GM12878 (cell line): ENCODE measurements around the gene RBM4B. TPM values are rescaled to one million over a fixed set of nuclear protein-coding genes. Genes with fewer than 3 reads are reported as not detected.

Experiments used
- CBFB ChIP-seq: IDR thresholded peaks from 2 replicates; pipeline ENCODE4 v1.6.1; 2016; ENCODE audit warnings: antibody characterized with exemption, low read depth
- CHD2 ChIP-seq: IDR thresholded peaks from 2 replicates; pipeline ENCODE4 v1.6.1; 2011; ENCODE audit warnings: low read depth, low read length, improper control_type of control experiment, borderline replicate concordance
- CREM ChIP-seq: IDR thresholded peaks from 2 replicates; pipeline ENCODE4 v1.6.1; 2014; ENCODE audit warnings: antibody characterized with exemption, low read depth
- E4F1 ChIP-seq: fragments of 450-650 bp; IDR thresholded peaks from 2 replicates; pipeline ENCODE4 v1.6.1; 2018; ENCODE audit warnings: borderline replicate concordance, mild to moderate bottlenecking; ENCODE audit not compliant: partially characterized antibody
- FOXM1 ChIP-seq: IDR thresholded peaks from 2 replicates; pipeline ENCODE4 v1.6.1; 2012; ENCODE audit warnings: low read depth, mild to moderate bottlenecking, inconsistent platforms, low read length, moderate library complexity
- HCFC1 ChIP-seq: fragments of 150-350 bp; IDR thresholded peaks from 2 replicates; pipeline ENCODE4 v1.6.1; 2014; ENCODE audit warnings: low read length
- HDAC6 ChIP-seq: fragments of 200-600 bp; sonication (generic); IDR thresholded peaks from one replicate; pipeline ENCODE4 v1.8.0; 2017; ENCODE audit warnings: antibody characterized with exemption; ENCODE audit not compliant: unreplicated experiment
- HDGF ChIP-seq: fragments of 450-650 bp; IDR thresholded peaks from 2 replicates; pipeline ENCODE4 v1.6.1; 2016; ENCODE audit warnings: antibody characterized with exemption
- IKZF1 ChIP-seq: fragments of 450-650 bp; conservative IDR thresholded peaks from 2 replicates; pipeline ENCODE4 v1.6.1; 2017; ENCODE audit warnings: antibody characterized with exemption, mild to moderate bottlenecking
- IKZF2 ChIP-seq, 2 experiments: fragments of 450-650 bp; IDR thresholded peaks; 2 replicates each; pipeline ENCODE4 v1.6.1; 2017; ENCODE audit warnings: mild to moderate bottlenecking in 2 of 2, moderate library complexity in 2 of 2
- MAX ChIP-seq: IDR thresholded peaks from 2 replicates; pipeline ENCODE4 v1.6.1; 2012; ENCODE audit warnings: low read depth, low read length, improper control_type of control experiment
- MEF2A ChIP-seq: IDR thresholded peaks from 2 replicates; pipeline ENCODE4 v1.6.1; 2011; ENCODE audit warnings: low read depth, mild to moderate bottlenecking, low read length, moderate library complexity; ENCODE audit not compliant: insufficient read depth
- MTA2 ChIP-seq: fragments of 450-650 bp; IDR thresholded peaks from 2 replicates; pipeline ENCODE4 v1.6.1; 2016; ENCODE audit warnings: low read depth, mild to moderate bottlenecking, moderate library complexity
- MYB ChIP-seq: fragments of 150-350 bp; IDR thresholded peaks from 2 replicates; pipeline ENCODE4 v1.6.1; 2014; ENCODE audit warnings: mild to moderate bottlenecking, low read depth, low read length, borderline replicate concordance
- NR2C2 ChIP-seq: IDR thresholded peaks from 2 replicates; pipeline ENCODE4 v1.6.1; 2011; ENCODE audit warnings: borderline replicate concordance, low read depth; ENCODE audit not compliant: control insufficient read depth, insufficient read length
- RELB ChIP-seq: fragments of 450-650 bp; IDR thresholded peaks from 2 replicates; pipeline ENCODE4 v1.6.1; 2017; ENCODE audit warnings: low read depth, mild to moderate bottlenecking, moderate library complexity
- SREBF1 ChIP-seq: IDR thresholded peaks from 2 replicates; pipeline ENCODE4 v1.6.1; 2012; ENCODE audit warnings: mild to moderate bottlenecking, low read length
- SREBF2 ChIP-seq: IDR thresholded peaks from 2 replicates; pipeline ENCODE4 v1.6.1; 2012; ENCODE audit warnings: mild to moderate bottlenecking, low read length
- YY1 ChIP-seq: IDR thresholded peaks from 2 replicates; pipeline ENCODE4 v1.6.1; 2011; ENCODE audit warnings: low read depth, mild to moderate bottlenecking, low read length
- polyA plus RNA-seq, 11 experiments: library from polyadenylated mRNA; depleted of rRNA in 4 of 11; unstranded in 6 of 11; stranded (reverse) in 5 of 11; fragments of >200 nt; fragmentation: Nextera tagmentation in 4 of 11; fragmentation: Illumina TruSeq in 1 of 11; extraction: Ambion mirVana in 4 of 11; extraction: Trizol in 1 of 11; gene quantifications; 1 replicate in 1 of 11; 2 replicates in 10 of 11; pipeline versions ENCODE4 v1.2.1 to v1.2.3, GENCODE V29; 2011 to 2016; ENCODE audit warnings: inconsistent platforms in 2 of 11, missing spikeins in 2 of 11, low read depth in 1 of 11
- total RNA-seq, 4 experiments: library from RNA; depleted of rRNA in 3 of 4; stranded (reverse); fragments of >200 nt in 3 of 4; fragmentation: Illumina TruSeq in 1 of 4; extraction: Trizol in 1 of 4; gene quantifications; 2 replicates each; pipeline versions ENCODE4 v1.2.1 to v1.2.3, GENCODE V29; 2013 to 2021
- TF ChIP-seq, protein P1 (sequence below): fragments of 450-650 bp; IDR thresholded peaks from 2 replicates; pipeline ENCODE4 v1.6.1; 2016; ENCODE audit warnings: mild to moderate bottlenecking
- TF ChIP-seq, protein P2 (sequence below): fragments of 450-650 bp; IDR thresholded peaks from 2 replicates; pipeline ENCODE4 v1.6.1; 2018; ENCODE audit warnings: mild to moderate bottlenecking, low read depth, moderate library complexity; ENCODE audit not compliant: partially characterized antibody
- TF ChIP-seq, protein P3 (sequence below): IDR thresholded peaks from 2 replicates; pipeline ENCODE4 v1.6.1; 2011; ENCODE audit warnings: low read depth, mild to moderate bottlenecking, low read length, moderate library complexity, borderline replicate concordance; ENCODE audit errors: extremely low read depth

The RBM4B gene
- total and polyA plus RNA-seq, 10 of the 15 experiments (the other 5 are each of a cell fraction or from before 2014, with no cell fraction given), result 16.1 to 37.0 (median 21.6) TPM

DNA sequence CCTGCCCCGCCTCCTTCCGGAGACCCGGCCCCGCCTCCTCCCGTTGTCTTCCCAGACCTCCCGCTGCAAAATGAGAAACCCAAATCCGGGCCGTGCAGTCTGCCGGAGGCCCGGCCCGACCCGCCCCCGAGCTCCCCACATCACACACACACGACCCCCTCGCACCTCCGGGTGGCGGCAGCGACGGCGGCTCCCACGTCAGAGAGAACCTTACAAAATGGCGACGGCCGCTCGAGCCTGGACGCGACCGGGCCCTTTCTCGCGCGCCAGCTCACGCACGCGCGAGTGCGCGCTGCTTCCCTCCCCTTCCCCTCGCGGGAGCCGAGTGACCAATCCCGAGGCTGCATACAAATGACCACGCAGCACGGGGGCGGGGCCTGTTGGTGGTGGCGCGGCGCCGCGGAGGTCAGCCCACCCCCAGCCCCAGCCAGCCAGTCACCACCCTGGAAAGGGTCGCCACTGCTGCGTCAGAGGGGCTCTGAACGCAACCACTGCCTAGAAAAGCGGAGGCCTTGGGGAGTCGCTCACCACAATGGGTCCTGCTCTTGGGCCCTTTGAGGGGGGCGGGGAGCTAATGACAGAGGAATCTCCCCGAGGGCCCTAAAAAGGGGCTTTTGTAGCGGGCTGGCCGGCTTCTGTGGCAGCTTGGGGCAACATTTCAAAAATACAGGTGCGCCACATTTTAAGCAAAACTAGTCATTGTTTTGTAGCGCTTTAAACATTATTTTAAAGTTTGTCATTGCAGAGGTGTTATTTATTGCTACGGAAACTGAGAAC is at the start of gene RBM4B (continued):
- TF ChIP-seq SREBF1 (no peak), HDAC6 (no peak), E4F1 (peak; percentile 11), HCFC1 (peak; percentile 51), YY1 (peak; percentile 96), IKZF2 (IDR thresholded peaks at IDR 0.05) (no peak), CBFB (peak; percentile 42; the same call in 1 of the 2 replicates), NR2C2 (no peak), SREBF2 (peak; percentile 69), FOXM1 (no peak), HDGF (peak; percentile 97), MEF2A (no peak), RELB (peak; percentile 33; the same call in 1 of the 2 replicates), MYB (no peak), MTA2 (no peak), IKZF1 (peak; percentile 26; the same call in 1 of the 2 replicates), MAX (peak; percentile 69), CHD2 (peak; percentile 97), CREM (peak; percentile 82)
- TF ChIP-seq, protein P1, sequence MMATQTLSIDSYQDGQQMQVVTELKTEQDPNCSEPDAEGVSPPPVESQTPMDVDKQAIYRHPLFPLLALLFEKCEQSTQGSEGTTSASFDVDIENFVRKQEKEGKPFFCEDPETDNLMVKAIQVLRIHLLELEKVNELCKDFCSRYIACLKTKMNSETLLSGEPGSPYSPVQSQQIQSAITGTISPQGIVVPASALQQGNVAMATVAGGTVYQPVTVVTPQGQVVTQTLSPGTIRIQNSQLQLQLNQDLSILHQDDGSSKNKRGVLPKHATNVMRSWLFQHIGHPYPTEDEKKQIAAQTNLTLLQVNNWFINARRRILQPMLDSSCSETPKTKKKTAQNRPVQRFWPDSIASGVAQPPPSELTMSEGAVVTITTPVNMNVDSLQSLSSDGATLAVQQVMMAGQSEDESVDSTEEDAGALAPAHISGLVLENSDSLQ, result peak; percentile 43; the same call in 1 of the 2 replicates
- TF ChIP-seq, protein P2, sequence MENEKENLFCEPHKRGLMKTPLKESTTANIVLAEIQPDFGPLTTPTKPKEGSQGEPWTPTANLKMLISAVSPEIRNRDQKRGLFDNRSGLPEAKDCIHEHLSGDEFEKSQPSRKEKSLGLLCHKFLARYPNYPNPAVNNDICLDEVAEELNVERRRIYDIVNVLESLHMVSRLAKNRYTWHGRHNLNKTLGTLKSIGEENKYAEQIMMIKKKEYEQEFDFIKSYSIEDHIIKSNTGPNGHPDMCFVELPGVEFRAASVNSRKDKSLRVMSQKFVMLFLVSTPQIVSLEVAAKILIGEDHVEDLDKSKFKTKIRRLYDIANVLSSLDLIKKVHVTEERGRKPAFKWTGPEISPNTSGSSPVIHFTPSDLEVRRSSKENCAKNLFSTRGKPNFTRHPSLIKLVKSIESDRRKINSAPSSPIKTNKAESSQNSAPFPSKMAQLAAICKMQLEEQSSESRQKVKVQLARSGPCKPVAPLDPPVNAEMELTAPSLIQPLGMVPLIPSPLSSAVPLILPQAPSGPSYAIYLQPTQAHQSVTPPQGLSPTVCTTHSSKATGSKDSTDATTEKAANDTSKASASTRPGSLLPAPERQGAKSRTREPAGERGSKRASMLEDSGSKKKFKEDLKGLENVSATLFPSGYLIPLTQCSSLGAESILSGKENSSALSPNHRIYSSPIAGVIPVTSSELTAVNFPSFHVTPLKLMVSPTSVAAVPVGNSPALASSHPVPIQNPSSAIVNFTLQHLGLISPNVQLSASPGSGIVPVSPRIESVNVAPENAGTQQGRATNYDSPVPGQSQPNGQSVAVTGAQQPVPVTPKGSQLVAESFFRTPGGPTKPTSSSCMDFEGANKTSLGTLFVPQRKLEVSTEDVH, result no peak
- TF ChIP-seq, protein P3, sequence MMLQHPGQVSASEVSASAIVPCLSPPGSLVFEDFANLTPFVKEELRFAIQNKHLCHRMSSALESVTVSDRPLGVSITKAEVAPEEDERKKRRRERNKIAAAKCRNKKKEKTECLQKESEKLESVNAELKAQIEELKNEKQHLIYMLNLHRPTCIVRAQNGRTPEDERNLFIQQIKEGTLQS, result no peak
